ENCODE data around the gene CCR9.

The CCR9 gene

DNA sequence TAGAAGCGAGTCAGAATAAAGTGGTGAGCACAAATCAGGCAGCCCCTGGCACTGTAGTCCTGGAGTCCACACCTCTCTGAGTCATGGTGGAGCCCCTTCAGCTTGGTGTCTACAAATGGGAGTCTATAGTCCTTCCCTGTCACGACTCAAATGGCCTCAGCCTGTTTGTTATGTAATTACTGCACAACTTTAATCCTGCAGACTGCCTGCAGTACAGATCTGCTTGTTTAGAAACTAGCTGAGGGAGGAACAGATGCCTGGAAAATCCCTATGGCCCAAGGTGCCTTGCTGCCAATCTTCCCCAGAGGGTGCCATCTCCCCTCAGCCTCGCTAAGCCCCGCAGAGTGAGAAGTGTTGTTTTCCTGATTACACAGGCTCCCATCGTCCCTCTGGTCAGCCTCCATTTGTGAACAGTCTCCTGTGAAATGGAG is 53.0 kb downstream of the CCR9 start:
- no peak overlapping the region for H3K9ac ChIP-seq (ENCODE audit: low read length)
- H3K79me2 ChIP-seq (ENCODE audit: insufficient read depth, low read length) = no peaks in the 10 kb centered on the region
- H3K27ac ChIP-seq (ENCODE audit: low read depth, low read length) = no peak overlapping the region
- no peaks in the 10 kb centered on the region for H3K27me3 ChIP-seq (ENCODE audit: low read length)
- H4K20me1 ChIP-seq (ENCODE audit: low read depth, low read length) = no peaks in the 10 kb centered on the region
- no peak overlapping the region for H3K4me3 ChIP-seq (ENCODE audit: insufficient read depth, low read length, poor library complexity, severe bottlenecking)
- H3K4me2 ChIP-seq (ENCODE audit: low read depth, low read length, poor library complexity, severe bottlenecking) = no peak overlapping the region
- H3K9me3 ChIP-seq (ENCODE audit: insufficient read depth, low read length) = no peaks in the 10 kb centered on the region
- H3K36me3 ChIP-seq (ENCODE audit: low read length) = 0 out of 2 replicates have a peak, but pooled peaks cover 5% of the 10 kb centered on the region
- H3K9me2 ChIP-seq (replicated peaks; ENCODE audit: insufficient read depth, low read length) = no peaks in the 10 kb centered on the region
- TF ChIP-seq, protein P1, sequence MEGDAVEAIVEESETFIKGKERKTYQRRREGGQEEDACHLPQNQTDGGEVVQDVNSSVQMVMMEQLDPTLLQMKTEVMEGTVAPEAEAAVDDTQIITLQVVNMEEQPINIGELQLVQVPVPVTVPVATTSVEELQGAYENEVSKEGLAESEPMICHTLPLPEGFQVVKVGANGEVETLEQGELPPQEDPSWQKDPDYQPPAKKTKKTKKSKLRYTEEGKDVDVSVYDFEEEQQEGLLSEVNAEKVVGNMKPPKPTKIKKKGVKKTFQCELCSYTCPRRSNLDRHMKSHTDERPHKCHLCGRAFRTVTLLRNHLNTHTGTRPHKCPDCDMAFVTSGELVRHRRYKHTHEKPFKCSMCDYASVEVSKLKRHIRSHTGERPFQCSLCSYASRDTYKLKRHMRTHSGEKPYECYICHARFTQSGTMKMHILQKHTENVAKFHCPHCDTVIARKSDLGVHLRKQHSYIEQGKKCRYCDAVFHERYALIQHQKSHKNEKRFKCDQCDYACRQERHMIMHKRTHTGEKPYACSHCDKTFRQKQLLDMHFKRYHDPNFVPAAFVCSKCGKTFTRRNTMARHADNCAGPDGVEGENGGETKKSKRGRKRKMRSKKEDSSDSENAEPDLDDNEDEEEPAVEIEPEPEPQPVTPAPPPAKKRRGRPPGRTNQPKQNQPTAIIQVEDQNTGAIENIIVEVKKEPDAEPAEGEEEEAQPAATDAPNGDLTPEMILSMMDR (IDR thresholded peaks at IDR 0.05; ENCODE audit: insufficient read depth, low read length, poor library complexity, severe bottlenecking) = no peak
- no peak for TF ChIP-seq EZH2phosphoT487 (conservative IDR thresholded peaks at IDR 0.05; ENCODE audit: low read length)
- no peaks in the 10 kb centered on the region for H3F3A ChIP-seq (ENCODE audit: insufficient read depth)
- no peak overlapping the region for H2AFZ ChIP-seq (ENCODE audit: low read depth, low read length, severe bottlenecking)

DNA sequence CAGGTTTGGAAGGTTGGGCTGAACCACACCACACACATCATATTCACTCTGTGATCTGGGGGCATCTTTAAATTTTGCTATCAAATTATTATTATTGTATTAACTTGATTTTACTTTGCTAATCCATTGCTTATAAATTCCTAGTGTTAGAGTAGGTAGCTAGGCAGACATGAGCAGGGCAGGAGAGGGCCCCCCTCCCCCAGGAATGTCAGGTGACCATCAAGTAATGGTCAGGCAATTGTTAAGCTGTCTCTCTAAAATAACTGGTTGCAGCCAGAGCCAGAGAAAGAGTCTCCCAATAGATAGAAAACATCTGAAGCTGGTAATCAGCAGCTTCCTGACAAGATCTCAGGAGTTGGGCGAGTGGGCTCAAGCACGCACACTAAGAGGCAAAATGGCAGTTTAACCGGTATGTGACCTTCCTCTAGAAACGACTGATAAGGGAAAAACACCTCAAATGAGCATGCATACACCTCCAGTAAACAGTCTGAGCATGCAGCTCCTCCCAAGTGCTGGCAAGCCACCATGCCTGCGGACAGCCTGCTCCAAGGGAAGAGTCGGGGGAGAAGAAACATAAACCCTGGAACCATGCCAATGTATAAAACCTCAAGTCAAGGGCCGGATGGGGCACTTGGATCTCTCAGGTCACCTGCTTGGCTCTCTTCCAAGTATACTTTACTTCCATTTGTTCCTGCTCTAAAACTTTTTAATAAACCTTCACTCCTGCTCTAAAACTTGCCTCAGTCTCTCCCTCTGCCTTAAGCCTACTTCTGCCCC is 53.8 kb downstream of the CCR9 start:
- Histone ChIP-seq H3K9ac (ENCODE audit: low read length) (no peak overlapping the region), H3K4me3 (ENCODE audit: insufficient read depth, low read length, poor library complexity, severe bottlenecking) (no peak overlapping the region), H4K20me1 (ENCODE audit: low read depth, low read length) (no peaks in the 10 kb centered on the region), H3K4me2 (ENCODE audit: low read depth, low read length, poor library complexity, severe bottlenecking) (no peak overlapping the region), H3K79me2 (ENCODE audit: insufficient read depth, low read length) (no peaks in the 10 kb centered on the region), H3K9me3 (ENCODE audit: insufficient read depth, low read length) (no peaks in the 10 kb centered on the region), H3K9me2 (replicated peaks; ENCODE audit: insufficient read depth, low read length) (no peaks in the 10 kb centered on the region), H3K27ac (ENCODE audit: low read depth, low read length) (no peak overlapping the region), H3K27me3 (ENCODE audit: low read length) (no peaks in the 10 kb centered on the region), H3K36me3 (ENCODE audit: low read length) (0 out of 2 replicates have a peak, but pooled peaks cover 5% of the 10 kb centered on the region), H2AFZ (ENCODE audit: low read depth, low read length, severe bottlenecking) (no peak overlapping the region), H3F3A (ENCODE audit: insufficient read depth) (no peaks in the 10 kb centered on the region)
- no peak for TF ChIP-seq EZH2phosphoT487 (conservative IDR thresholded peaks at IDR 0.05; ENCODE audit: low read length)
- TF ChIP-seq, protein P1 (IDR thresholded peaks at IDR 0.05; ENCODE audit: insufficient read depth, low read length, poor library complexity, severe bottlenecking) = no peak

DNA sequence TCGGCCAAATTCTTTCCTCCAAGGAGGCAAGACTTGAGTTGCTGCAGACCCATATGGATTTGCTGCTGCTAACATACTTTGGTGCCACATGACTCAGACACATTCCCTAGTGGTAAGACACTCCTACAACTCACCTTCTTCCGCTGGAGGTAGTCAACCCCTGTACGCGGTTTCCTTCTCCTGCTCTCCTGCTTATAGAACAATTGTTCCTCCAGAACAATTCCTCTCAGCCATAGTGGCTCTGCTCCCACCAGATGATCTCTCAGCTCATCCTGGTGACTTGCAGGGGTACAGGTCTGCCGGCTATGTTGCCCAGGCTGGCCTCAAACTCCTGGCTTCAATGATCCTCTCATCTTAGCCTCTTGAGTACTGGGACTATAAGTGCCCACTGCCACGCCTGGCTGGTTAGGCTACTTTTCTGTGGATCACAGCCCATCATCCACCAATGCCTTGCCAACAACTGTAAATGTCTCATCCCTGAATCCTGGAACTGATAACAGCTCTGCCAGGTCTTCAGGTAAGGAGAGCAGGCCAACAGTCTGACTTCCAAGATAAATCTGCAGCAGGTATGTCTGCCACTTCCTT is 54.5 kb downstream of the CCR9 start:
- no peak for TF ChIP-seq EZH2phosphoT487 (conservative IDR thresholded peaks at IDR 0.05; ENCODE audit: low read length)
- TF ChIP-seq, protein P1 (IDR thresholded peaks at IDR 0.05; ENCODE audit: insufficient read depth, low read length, poor library complexity, severe bottlenecking) = no peak
- Histone ChIP-seq H3K4me3 (ENCODE audit: insufficient read depth, low read length, poor library complexity, severe bottlenecking) (no peak overlapping the region), H3F3A (ENCODE audit: insufficient read depth) (no peaks in the 10 kb centered on the region)

More for the DNA sequence above, 54.5 kb downstream of the CCR9 start:
- Histone ChIP-seq H3K9ac (ENCODE audit: low read length) (no peak overlapping the region), H3K27ac (ENCODE audit: low read depth, low read length) (no peak overlapping the region), H3K9me3 (ENCODE audit: insufficient read depth, low read length) (no peaks in the 10 kb centered on the region), H3K9me2 (replicated peaks; ENCODE audit: insufficient read depth, low read length) (no peaks in the 10 kb centered on the region), H2AFZ (ENCODE audit: low read depth, low read length, severe bottlenecking) (no peak overlapping the region), H3K36me3 (ENCODE audit: low read length) (0 out of 2 replicates have a peak, but pooled peaks cover 5% of the 10 kb centered on the region), H4K20me1 (ENCODE audit: low read depth, low read length) (no peaks in the 10 kb centered on the region), H3K4me2 (ENCODE audit: low read depth, low read length, poor library complexity, severe bottlenecking) (no peak overlapping the region), H3K27me3 (ENCODE audit: low read length) (no peaks in the 10 kb centered on the region), H3K79me2 (ENCODE audit: insufficient read depth, low read length) (no peaks in the 10 kb centered on the region)
